Gastrocnemius medialis (tissue), 4 donors: ENCODE data around the gene DSCAML1.

Experiments used
- CTCF ChIP-seq, 5 experiments: fragments of 450-650 bp in 3 of 5; fragments of 200-600 bp in 2 of 5; sonication (generic) in 2 of 5; IDR thresholded peaks in 4 of 5; conservative IDR thresholded peaks in 1 of 5; 1 replicate in 4 of 5; 2 replicates in 1 of 5; pipeline ENCODE4 v1.5.1; 2016 to 2019; ENCODE audit warnings: antibody characterized with exemption in 5 of 5, mild to moderate bottlenecking in 3 of 5, moderate library complexity in 3 of 5
- POLR2A ChIP-seq, 2 donors: fragments of 450-650 bp; IDR thresholded peaks; one replicate each; pipeline ENCODE4 v1.6.1; 2017; ENCODE audit warnings: antibody characterized with exemption in 2 of 2, mild to moderate bottlenecking in 2 of 2, moderate library complexity in 2 of 2

- TF ChIP-seq CTCF (IDR thresholded peaks at IDR 0.05 in 4 of 5, conservative IDR thresholded peaks at IDR 0.05 in 1 of 5) (no peak), POLR2A (IDR thresholded peaks at IDR 0.05) (no peak)
Observed at GRCh38 chr11:117780456-117780855, 16.6 kb downstream of the DSCAML1 start.
